Ovary (tissue), 3 donors: ENCODE data around the gene SNTA1.

ENCODE experiments used
- CTCF ChIP-seq, 3 donors: fragments of 450-650 bp in 2 of 3; fragments of 200-600 bp in 1 of 3; IDR thresholded peaks; one replicate each; pipeline versions ENCODE4 v1.5.1 to v1.8.0; 2016 to 2022; ENCODE audit warnings: antibody characterized with exemption in 3 of 3, mild to moderate bottlenecking in 1 of 3
- EP300 ChIP-seq: sonication (generic); formaldehyde crosslinking; IDR thresholded peaks from one replicate; pipeline ENCODE4 v1.6.1; 2017; ENCODE audit warnings: antibody characterized with exemption
- POLR2A ChIP-seq: fragments of 450-650 bp; IDR thresholded peaks from one replicate; pipeline ENCODE4 v1.6.1; 2017; ENCODE audit warnings: antibody characterized with exemption, mild to moderate bottlenecking, moderate library complexity
- donor health status: DM: no; HTN: no; CAD: no.

- TF ChIP-seq CTCF (IDR thresholded peaks at IDR 0.05) (no peak), EP300 (no peak), POLR2A (no peak)
Observed at GRCh38 chr20:33490934-33491656, 47.5 kb upstream of the SNTA1 start.
